Right lobe of liver (tissue), 4 donors: ENCODE results near the gene RPL6.

ENCODE experiments used
- POLR2A ChIP-seq: fragments of 450-650 bp; IDR thresholded peaks from one replicate; pipeline ENCODE4 v1.6.1; 2017; ENCODE audit warnings: antibody characterized with exemption, mild to moderate bottlenecking
- TF ChIP-seq, protein P1 (sequence below), 4 donors: fragments of 200-600 bp in 3 of 4; fragments of 450-650 bp in 1 of 4; IDR thresholded peaks; one replicate each; pipeline versions ENCODE4 v1.5.1 to v1.8.0; 2016 to 2022; ENCODE audit warnings: antibody characterized with exemption in 4 of 4, mild to moderate bottlenecking in 2 of 4
- donor health status: DM: no; HTN: no; CAD: no.
- donor health status: DM: no; HTN: no; CAD: no.
- donor health status: DM: no; HTN: yes; CAD: no.

DNA sequence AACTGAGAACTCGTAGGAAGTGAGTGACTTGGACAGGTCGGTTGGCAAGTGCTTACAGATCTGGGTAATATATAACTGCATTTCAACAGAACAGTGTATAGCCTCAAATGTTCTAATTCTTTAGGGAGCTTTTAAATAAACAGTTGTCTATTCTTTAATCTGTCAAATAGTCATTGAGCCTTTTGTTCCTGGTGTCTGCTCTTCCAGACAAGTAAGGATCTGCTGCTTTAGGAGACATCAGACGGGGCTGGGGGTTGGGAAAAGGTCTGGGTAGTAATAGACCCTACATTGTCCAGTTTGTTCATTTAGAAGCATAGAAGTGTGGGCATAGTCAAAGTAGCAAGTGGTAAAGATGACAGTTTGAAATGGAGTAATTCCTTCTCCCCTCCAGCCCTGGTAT, 11.3 kb upstream of the RPL6 start:
- TF ChIP-seq, protein P1, sequence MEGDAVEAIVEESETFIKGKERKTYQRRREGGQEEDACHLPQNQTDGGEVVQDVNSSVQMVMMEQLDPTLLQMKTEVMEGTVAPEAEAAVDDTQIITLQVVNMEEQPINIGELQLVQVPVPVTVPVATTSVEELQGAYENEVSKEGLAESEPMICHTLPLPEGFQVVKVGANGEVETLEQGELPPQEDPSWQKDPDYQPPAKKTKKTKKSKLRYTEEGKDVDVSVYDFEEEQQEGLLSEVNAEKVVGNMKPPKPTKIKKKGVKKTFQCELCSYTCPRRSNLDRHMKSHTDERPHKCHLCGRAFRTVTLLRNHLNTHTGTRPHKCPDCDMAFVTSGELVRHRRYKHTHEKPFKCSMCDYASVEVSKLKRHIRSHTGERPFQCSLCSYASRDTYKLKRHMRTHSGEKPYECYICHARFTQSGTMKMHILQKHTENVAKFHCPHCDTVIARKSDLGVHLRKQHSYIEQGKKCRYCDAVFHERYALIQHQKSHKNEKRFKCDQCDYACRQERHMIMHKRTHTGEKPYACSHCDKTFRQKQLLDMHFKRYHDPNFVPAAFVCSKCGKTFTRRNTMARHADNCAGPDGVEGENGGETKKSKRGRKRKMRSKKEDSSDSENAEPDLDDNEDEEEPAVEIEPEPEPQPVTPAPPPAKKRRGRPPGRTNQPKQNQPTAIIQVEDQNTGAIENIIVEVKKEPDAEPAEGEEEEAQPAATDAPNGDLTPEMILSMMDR (IDR thresholded peaks at IDR 0.05): no peak
- no peak for TF ChIP-seq POLR2A
